HepG2 (cell line): ENCODE results near the gene FGF1. TPM values are rescaled to one million over a fixed set of nuclear protein-coding genes. Genes with fewer than 3 reads are reported as not detected.

ENCODE experiments used
- NCOR1 ChIP-seq: fragments of 200-600 bp; sonication (generic); IDR thresholded peaks from 2 replicates; pipeline ENCODE4 v1.7.0; 2017; ENCODE audit warnings: antibody characterized with exemption, low read length, borderline replicate concordance
- SIX4 ChIP-seq: sonication (generic); formaldehyde crosslinking; IDR thresholded peaks from 2 replicates; pipeline ENCODE4 v1.4.0; 2020; ENCODE audit warnings: missing genetic modification reagents
- TBX2 ChIP-seq: sonication (generic); formaldehyde crosslinking; IDR thresholded peaks from 2 replicates; pipeline ENCODE4 v1.5.0; 2020; ENCODE audit warnings: missing genetic modification reagents, mild to moderate bottlenecking, borderline replicate concordance
- ZNF10 ChIP-seq: sonication (generic); formaldehyde crosslinking; IDR thresholded peaks from 2 replicates; pipeline ENCODE4 v1.4.0; 2020; ENCODE audit warnings: mild to moderate bottlenecking, low read depth, missing genetic modification reagents, borderline replicate concordance
- ZNF567 ChIP-seq: sonication (generic); formaldehyde crosslinking; IDR thresholded peaks from 2 replicates; pipeline ENCODE4 v1.8.1; 2023; ENCODE audit warnings: mild to moderate bottlenecking, missing genetic modification reagents, borderline replicate concordance
- ZNF614 ChIP-seq: IDR thresholded peaks from 2 replicates; pipeline ENCODE4 v1.6.1; 2018; ENCODE audit warnings: missing biosample characterization, missing genetic modification reagents, inconsistent platforms, borderline replicate concordance
- ZNF777 ChIP-seq: sonication (generic); formaldehyde crosslinking; IDR thresholded peaks from 2 replicates; pipeline ENCODE4 v1.4.0; 2020; ENCODE audit warnings: missing genetic modification reagents
- polyA plus RNA-seq, 8 experiments: library from polyadenylated mRNA; depleted of rRNA in 3 of 8; stranded (reverse) in 7 of 8; unstranded in 1 of 8; fragments of >200 nt; fragmentation: Illumina TruSeq in 4 of 8; extraction: Trizol in 4 of 8; gene quantifications; 2 replicates each; pipeline versions ENCODE4 v1.2.1 to v1.2.3, GENCODE V29; 2011 to 2016; ENCODE audit warnings: low read depth in 4 of 8, missing spikeins in 1 of 8, mixed read lengths in 1 of 8; ENCODE audit not compliant: insufficient read depth in 1 of 8
- total RNA-seq, 5 experiments: library from RNA; depleted of rRNA; stranded (reverse); fragments of >200 nt; fragmentation: Illumina TruSeq; extraction: Trizol; gene quantifications; 2 replicates each; pipeline ENCODE4 v1.2.3, GENCODE V29; 2016; ENCODE audit warnings: low read depth in 1 of 5
- TF ChIP-seq, protein P1 (sequence below): sonication (generic); formaldehyde crosslinking; conservative IDR thresholded peaks from 2 replicates; pipeline ENCODE4 v1.8.0; 2022; ENCODE audit warnings: low read depth, missing genetic modification reagents
- TF ChIP-seq, protein P2 (sequence below): sonication (generic); formaldehyde crosslinking; IDR thresholded peaks from 2 replicates; pipeline ENCODE4 v1.4.0; 2020; ENCODE audit warnings: low read depth, missing genetic modification reagents

Gene FGF1
- total and polyA plus RNA-seq, 2 of the 13 experiments (the other 11 are each of a cell fraction or from before 2014, with no cell fraction given), result not detected

DNA sequence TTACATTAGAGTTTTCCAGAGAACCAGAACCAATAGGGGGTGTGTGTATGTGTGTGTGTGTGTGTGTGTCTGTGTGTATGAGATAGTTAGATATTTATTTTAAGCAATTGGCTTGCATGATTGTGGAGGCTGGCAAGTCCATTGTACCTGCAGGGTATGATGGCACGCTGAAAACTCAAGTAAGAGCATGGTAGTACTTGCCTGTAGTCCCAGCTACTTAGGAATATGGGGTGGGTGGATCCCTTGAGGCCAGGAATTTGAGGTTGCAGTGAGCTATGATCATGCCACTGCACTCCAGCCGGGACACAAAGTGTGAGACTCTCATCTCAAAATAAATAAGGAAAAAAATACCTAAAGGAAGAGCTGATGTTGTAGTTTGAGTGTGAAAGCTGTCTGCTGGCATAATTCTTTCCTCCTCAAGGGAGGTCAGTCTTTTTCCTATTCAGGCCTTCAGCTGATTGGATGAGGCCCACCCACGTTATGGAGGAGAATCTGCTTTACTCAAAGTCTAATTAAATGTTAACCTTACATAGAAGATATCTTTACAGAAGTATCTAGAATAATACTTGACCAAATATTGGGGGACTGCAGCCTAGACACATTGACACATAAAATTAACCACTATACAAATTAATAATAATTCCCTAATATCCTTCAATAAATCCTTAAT is 107.6 kb downstream of the FGF1 start (continued):
- TF ChIP-seq, protein P1, sequence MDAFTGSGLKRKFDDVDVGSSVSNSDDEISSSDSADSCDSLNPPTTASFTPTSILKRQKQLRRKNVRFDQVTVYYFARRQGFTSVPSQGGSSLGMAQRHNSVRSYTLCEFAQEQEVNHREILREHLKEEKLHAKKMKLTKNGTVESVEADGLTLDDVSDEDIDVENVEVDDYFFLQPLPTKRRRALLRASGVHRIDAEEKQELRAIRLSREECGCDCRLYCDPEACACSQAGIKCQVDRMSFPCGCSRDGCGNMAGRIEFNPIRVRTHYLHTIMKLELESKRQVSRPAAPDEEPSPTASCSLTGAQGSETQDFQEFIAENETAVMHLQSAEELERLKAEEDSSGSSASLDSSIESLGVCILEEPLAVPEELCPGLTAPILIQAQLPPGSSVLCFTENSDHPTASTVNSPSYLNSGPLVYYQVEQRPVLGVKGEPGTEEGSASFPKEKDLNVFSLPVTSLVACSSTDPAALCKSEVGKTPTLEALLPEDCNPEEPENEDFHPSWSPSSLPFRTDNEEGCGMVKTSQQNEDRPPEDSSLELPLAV, result no peak
- TF ChIP-seq ZNF567 (CRISPR knock-in tag), result no peak
- no peak for TF ChIP-seq TBX2 (CRISPR knock-in tag)
- TF ChIP-seq, protein P2, sequence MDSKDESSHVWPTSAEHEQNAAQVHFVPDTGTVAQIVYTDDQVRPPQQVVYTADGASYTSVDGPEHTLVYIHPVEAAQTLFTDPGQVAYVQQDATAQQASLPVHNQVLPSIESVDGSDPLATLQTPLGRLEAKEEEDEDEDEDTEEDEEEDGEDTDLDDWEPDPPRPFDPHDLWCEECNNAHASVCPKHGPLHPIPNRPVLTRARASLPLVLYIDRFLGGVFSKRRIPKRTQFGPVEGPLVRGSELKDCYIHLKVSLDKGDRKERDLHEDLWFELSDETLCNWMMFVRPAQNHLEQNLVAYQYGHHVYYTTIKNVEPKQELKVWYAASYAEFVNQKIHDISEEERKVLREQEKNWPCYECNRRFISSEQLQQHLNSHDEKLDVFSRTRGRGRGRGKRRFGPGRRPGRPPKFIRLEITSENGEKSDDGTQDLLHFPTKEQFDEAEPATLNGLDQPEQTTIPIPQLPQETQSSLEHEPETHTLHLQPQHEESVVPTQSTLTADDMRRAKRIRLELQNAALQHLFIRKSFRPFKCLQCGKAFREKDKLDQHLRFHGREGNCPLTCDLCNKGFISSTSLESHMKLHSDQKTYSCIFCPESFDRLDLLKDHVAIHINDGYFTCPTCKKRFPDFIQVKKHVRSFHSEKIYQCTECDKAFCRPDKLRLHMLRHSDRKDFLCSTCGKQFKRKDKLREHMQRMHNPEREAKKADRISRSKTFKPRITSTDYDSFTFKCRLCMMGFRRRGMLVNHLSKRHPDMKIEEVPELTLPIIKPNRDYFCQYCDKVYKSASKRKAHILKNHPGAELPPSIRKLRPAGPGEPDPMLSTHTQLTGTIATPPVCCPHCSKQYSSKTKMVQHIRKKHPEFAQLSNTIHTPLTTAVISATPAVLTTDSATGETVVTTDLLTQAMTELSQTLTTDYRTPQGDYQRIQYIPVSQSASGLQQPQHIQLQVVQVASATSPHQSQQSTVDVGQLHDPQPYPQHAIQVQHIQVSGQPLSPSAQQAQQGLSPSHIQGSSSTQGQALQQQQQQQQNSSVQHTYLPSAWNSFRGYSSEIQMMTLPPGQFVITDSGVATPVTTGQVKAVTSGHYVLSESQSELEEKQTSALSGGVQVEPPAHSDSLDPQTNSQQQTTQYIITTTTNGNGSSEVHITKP (CRISPR knock-in tag), result no peak
- TF ChIP-seq ZNF614, result no peak
- no peak for TF ChIP-seq SIX4 (CRISPR knock-in tag)
- TF ChIP-seq NCOR1, result no peak
- no peak for TF ChIP-seq ZNF10
- TF ChIP-seq ZNF777 (CRISPR knock-in tag), result no peak
- TF ChIP-seq, all 625 proteins: peak for 0
